Putamen (tissue), 1 donor: ENCODE results near the gene PHF21B.
"Not testable (repeated sequence)": the region's sequence is repeated elsewhere in the genome, so short reads cannot be mapped to it uniquely, and the experiment has no call there.

ENCODE experiments used
- DNase-seq: peaks from one replicate; pipeline ENCODE4 v3.0.0-alpha.2; 2016; ENCODE audit warnings: low spot score

The PHF21B gene

DNA sequence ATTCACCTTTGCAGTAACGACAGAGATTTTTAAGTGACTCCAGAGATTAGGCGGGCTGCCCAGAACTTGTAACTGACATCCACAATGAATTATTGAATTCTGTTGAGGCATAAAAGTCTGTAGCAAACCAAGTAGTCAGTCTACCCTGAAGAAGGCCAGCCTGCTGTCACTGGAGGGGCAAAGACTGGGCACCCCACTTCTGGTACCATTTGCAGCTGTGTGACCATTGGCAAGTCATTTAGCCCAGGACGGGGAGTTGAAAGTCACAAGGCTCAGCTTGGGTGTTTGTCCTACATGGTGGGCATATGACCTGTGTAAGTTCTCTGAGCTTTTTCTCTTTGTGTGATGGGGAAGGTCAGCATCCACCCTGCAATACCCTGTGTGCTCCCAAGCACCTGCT lies 138.0 kb downstream of the PHF21B start:
- DNase-seq: no peak

DNA sequence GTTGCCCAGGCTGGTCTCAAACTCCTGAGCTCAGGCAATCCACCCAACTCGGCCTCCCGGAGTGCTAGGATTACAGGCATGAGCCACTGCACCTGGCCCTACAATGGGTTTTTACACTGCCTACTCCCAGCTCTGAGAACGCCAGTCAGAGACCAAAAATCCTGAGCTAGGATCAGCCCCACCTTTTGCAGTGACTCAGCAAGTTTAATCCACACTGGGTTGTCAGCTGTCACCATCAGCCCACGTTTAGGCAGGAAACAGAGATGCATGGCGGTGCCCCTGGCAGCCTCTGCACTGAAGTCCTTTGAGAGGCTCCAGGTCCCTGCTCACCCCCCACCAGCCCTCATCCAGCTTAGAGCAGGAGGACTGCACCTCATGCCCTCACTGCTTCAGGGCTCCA lies 139.8 kb downstream of the PHF21B start:
- DNase-seq: peak; percentile 65

DNA sequence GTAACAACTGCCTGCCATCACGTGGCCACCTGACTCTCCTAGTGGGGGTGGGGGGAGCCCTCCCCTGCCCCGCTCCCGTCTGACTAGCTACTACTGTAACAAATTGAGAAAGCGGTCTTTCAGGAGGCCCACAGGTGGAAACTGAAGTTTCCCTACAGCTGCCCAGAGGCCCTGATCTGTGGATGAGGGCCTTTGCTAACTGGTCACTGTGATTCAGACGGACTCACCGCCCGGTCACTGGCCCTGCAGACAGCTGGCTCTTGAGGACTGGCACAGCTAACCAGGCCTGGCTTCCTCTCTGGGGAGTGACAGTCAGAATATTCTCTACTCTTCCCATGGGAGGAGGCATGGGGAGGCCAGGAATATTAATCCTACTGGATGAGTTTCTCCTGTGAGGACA lies 140.6 kb downstream of the PHF21B start:
- DNase-seq: no peak

DNA sequence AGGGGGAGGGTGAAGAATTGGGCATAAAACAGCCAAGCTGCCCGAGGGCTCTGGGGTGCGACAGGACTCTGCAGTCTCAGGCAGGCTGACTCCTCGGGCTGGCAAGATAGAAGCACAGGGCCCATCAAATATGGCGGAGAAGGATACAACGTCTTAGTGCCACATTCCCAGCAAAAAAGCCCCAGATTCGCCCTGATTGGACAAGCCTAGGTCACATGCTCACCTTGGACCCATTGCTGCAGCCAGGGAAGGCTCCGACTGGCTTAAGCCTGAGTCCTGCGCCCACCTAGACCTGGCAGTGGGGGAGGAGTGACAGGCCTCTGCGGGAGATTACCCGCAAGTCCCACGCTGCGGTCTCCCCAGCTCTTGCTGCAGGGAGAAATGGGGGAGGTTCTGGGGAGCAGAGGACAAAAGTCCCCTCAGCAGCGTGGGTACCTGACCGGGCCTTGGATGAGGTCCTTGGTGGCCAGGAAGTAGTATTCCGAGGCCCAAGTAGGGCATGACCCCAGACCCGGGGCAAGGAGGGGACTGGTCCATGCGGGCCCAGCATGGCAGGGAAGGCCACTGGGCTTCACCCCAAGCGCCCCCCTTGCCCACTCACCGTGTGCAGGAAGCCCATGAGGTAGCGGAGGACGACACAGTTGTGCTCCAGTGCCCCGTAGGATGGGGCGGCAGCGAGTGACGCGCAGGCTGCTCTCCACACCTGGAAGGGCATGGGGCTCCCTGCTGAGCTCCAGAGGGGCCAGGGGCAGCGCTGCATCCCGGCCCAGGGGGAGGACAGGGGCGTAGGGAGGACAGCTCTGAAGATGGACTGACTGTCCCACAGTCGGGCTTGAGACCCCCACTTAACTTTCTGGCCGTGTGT lies 144.4 kb downstream of the PHF21B start:
- no peak for DNase-seq

DNA sequence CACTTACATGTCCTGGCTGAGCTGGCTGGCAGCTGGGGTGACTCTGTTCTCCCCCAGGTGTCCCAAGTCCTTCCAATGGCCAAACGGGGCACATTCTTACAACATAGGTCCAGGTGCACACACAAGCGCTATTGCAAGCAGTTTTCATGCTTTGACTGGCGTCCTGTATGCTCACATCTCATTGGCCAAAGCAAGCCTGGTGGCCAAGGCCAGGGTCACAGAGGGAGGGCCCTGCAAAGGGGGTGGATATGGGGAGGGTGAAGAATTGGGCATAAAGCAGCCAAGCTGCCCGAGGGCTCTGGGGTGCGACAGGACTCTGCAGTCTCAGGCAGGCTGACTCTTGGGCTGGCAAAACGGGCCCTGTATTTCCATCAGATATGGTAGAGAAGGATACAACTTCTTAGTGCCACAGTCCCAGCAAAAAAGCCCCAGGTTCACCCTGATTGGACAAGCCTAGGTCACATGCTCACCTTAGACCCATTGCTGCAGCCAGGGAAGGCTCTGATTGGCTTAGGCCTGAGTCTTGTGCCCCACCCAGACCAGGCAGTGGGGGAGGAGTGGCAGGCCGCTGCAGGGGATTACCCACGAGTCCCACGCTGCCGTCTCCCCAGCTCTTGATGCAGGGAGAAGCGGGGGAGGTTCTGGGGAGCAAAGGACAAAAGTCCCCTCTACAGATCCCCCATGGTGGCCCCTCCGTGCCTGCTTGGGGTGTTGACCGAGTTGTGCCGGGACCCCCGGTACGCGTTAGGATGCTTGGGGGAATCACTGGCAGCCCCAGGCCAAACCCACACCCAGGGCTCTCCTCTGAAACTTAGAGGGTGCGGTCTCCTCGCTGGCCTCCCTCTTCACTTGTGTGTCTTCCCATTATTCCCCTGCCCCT lies 146.6 kb downstream of the PHF21B start:
- no peak for DNase-seq

DNA sequence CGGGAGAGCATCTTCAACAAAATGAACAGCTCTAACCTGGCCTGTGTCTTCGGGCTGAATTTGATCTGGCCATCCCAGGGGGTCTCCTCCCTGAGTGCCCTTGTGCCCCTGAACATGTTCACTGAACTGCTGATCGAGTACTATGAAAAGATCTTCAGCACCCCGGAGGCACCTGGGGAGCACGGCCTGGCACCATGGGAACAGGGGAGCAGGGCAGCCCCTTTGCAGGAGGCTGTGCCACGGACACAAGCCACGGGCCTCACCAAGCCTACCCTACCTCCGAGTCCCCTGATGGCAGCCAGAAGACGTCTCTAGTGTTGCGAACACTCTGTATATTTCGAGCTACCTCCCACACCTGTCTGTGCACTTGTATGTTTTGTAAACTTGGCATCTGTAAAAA lies 147.5 kb downstream of the PHF21B start:
- DNase-seq: no peak

DNA sequence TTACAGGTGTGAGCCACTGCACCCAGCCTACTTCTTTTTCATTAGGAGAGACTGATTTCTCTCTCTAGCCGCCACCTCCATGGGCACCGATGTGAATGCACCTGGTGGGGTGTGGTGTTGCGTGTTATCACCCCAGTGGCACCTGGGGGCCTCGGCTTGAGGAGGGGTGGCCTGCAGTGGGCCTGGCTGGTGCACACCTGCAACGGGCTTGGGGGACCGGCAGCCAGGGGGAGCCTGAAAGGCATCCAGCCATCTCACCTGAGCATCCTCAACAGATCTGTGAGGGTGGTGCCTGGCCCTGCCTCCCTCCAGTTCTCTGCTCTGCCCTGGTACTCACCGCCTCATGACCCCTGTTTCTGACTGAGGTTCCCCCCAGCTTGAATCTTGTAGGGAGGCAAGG lies 148.6 kb downstream of the PHF21B start:
- DNase-seq: no peak

DNA sequence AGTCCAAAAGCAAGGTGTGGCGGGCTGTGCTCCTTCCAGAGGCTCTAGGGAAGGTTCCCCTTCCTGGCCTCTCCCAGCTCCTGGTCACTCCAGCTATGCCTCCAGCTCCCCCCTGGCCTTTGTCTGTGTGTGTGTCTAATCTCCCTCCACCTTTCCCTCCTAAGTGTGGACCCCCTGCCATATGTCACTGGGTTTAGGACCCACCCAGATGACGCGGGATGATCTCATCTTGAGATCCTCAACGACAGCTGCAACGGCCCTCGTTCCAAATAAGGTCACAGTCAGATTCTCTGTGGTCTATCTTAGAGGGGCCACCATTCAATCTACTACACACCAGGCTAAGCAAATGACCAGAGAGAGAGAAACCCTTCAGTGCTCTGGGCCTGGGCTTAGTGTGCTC lies 149.5 kb downstream of the PHF21B start:
- no peak for DNase-seq

DNA sequence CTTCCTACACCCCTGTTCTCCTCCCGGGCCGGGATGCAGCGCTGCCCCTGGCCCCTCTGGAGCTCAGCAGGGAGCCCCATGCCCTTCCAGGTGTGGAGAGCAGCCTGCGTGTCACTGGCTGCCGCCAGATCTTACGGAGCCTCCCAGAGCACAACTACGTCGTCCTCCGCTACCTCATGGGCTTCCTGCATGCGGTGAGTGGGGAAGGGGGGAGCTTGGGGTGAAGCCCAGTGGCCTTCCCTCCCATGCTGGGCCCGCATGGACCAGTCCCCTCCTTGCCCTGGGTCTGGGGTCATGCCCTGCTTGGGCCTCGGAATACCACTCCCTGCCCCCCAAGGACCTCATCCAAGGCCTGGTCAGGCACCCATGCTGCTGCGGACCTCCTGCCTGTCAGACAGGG lies 150.2 kb downstream of the PHF21B start:
- no peak for DNase-seq

DNA sequence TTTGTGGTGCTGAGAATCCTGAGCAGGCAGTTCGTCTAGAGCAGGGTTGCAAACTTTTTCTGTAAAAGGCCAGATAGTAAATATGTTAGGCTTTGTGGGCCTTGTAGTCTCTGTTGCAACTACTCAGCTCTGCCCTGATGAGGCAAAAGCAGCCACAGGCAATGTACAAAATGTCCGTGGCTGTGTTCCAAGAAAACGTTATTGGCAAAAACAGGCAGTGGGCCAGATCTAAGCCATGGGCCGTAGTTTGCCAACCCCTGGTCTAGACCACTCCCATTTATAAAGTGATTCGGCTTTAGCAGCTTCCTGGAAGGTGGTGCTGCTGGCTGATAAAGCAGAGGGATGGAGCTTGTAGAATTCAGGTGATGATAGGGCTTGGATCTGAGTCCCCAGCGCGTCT lies 151.0 kb downstream of the PHF21B start:
- DNase-seq: not testable (repeated sequence)

DNA sequence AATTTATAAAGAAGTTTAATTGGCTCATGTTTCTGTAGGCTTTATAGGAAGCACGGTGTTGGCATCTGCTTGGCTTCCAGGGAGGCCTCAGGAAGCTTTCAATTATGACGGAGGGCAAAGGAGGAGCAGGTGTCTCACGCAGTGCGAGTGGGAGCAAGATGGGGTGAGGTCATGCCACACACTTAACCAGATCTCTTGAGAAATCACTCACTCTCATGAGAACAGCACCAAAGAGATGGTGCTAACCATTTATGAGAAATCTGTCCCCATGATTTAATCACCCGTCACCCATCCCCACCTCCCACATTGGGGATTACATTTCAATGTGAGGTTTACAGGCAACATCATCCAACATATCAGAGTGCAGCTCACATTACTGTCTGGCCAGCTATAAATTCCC lies 153.9 kb downstream of the PHF21B start:
- no peak for DNase-seq

DNA sequence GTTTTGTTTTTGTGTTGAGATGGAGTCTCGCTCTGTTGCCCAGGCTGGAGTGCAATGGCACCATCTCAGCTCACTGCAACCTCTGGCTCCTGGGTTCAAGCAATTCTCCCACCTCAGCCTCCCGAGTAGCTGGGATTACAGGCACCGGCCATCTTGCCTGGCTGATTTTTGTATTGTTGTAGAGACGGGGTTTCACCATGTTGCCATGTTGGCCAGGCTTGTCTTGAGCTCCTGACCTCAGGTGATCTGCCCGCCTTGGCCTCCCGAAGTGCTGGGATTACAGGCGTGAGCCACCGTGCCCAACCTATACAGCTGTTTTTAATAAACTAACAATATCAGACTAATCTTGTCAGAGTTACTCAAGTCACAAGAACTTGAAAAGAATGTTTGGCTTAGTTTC lies 155.2 kb downstream of the PHF21B start:
- DNase-seq: not testable (repeated sequence)

DNA sequence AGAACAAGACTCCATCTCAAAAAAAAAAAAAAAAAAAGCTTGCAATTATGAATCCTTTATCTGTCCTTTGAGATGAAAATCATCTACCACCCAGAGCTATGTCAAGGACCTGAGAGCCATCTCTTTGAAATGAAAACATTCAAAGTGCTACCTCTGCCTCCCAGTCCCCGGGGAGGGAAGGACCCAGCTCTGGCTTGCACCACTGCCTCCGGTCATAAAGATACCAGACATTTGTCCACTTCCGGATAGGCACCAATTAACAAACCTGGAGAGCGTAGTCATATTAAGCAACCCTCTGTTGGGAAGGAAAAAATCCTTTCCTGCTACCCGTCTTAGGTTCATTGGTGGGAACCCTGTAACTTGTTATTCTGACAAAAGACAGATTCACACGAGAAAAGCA lies 158.9 kb downstream of the PHF21B start:
- DNase-seq: no peak

DNA sequence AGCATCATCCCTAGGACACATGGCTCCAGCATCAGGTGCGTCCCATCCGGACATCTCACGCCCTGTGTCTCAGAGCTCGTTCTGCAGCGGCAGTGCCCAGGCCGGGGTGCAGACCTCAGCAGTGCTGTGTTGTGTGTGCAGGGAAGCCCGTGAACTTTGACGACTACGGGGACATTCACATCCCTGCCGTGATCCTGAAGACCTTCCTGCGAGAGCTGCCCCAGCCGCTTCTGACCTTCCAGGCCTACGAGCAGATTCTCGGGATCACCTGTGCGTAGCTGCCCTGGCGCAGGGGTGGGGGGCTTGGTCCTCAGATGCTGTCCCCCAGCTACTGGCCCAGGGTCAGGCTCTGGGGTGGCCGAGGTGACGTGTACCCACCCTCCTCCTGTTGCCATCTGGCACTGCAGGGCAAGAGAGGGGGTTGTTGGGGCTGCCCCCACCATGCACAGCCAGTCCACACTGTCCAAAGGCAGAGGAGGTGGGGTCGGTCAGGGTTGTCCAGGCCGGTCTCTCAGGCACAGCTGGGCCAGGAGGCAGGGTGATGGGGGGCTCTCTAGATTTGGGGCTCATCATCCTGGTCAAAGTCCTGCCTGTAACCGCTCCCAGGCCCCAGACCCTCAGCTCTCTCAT lies 160.9 kb downstream of the PHF21B start:
- DNase-seq: no peak

DNA sequence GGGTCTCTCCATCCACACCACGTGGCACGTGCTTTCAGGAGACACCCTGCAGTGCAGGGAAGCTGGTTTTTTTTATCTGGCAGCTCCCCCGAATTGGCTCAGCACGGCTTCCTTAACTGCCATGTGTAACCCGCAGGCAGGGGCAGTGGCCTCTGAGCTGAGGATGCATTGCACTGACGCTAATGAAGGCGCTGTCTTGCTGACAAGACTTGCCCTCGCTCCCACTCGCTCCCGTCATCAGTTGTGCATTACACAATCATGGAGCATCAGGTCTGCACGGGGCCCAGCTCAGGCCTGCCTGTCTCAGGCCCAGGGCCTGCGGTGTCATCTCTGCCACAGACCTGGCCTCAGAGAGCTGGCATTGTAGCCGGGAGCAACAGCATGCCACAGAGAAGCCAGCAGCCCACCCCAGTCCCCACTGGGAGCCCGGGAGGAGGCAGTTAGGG lies 161.5 kb downstream of the PHF21B start:
- DNase-seq: no peak

DNA sequence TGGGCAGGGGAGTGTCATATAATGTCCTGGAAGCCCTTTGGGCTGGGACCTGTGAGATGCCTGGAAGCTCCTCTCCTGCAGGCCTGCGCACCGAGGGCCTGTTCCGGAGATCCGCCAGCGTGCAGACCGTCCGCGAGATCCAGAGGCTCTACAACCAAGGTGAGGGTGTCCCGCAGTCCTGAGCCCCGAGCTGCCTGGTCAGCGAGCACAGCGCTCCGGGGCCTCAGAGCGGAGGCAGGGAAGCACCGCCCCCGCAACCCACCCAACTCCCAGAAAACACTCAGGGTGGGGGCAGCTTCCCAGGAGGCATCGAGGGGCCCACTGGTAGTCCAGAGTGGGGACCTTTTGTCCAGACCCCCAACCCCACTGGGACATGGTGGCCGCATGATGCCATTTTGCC lies 161.9 kb downstream of the PHF21B start:
- no peak for DNase-seq

DNA sequence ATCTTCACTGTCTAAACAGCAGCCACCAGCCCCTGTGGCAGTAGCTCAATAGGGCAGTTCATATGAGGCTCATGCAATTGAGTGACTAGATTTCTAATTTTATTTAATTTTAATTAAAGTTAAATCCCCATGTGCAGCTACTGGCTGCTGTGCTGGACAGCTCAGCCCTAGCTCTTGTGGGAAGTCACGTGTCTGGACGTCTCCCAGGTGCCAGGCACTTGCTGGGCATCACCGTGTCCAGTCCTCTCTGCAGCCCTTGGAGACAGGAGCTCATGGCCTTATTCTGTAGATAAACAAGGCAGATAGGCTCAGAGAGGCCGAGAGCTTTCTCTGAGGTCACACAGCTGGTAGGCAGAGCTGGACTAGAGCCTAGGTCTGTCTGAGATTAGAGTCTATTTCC lies 162.4 kb downstream of the PHF21B start:
- DNase-seq: no peak

DNA sequence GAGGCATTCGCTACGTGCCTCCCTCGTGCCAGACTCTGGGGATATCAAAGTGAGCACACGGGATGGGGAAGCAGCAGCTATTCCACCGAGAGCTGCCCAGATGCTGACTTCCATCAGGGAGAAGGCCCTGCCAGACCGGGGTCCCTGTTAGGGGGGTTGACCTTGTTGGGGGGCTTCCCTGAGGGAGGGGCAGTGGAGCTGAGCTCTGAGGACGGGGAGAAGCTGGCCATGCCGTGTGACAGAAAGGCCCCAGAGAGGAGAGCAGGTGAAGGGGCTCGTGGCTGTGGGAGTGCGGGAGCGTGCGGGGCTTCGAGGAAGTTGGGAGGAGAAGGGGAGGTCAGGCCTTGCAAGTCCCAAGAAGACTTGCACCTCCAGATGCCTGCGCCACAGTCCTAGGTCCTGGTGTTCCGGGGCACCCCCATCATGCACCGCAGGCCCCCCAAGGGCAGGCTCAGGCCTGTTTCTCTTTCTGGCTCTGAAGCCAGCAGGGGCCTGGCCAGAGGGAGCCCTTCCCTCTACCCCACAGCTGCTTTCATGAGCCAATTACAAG lies 163.0 kb downstream of the PHF21B start:
- no peak for DNase-seq

DNA sequence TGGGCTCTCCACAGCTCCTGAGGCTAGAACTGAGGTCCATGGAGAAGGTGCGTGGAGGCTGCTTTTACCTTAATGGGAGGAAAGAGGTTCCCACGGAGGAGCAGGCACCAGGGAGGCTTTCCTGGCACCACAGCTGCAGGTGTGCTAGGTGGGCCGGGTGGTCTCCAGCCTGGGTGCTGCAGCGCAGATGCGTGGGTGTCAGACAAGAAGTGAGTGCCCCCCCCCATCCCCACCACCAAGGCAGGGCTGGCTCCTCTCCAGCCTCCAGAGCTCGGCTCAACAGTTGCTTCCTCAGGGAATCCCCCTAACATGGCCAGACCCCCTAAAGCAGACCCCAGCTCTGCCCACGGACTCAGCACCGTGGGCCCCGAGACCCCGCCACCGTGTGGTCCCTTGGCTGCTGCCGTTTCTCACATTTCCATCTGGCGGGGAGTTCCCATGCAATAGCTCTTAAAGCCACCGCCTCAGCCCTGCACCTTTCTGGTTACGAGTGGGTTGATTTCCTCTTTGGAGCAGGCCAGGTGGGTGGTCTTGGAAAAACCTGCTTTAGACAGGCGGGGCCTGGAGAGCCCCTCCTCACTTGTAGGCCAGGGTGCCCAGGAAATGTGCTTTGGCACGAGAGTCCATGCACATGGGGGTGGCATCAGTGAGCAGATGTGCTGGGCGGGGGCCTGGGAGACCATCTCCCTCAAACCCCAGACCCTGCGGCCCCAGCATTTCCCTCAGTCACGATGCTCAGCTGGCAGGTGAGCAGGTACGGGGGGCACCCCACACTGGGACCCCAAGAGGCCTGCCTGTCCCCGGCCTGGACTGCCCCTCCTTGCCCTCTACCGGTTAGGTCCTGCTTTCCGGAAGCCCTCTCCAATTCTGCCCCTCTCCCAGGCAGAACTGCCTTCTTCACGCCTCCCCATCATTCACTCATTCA lies 163.7 kb downstream of the PHF21B start:
- DNase-seq: no peak

DNA sequence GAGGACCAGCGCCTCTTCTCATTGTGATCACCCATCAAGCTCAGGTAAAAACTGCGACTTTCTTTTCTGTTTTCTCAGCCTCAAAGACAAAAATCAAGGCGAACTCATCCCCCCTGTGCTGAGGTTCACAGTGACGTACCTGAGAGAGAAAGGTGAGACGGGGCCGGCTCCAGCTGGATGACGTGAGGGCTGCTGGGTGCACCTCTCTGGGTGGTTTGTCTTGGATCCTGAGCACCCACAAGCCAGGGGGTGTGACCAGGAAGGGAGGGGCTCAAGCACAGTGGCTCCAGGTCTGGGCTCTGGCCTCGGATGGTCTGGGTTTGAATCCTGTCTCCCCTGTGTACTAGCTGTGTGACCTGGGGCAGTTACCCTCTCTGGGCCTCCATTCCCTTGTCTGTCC lies 164.6 kb downstream of the PHF21B start:
- no peak for DNase-seq

DNA sequence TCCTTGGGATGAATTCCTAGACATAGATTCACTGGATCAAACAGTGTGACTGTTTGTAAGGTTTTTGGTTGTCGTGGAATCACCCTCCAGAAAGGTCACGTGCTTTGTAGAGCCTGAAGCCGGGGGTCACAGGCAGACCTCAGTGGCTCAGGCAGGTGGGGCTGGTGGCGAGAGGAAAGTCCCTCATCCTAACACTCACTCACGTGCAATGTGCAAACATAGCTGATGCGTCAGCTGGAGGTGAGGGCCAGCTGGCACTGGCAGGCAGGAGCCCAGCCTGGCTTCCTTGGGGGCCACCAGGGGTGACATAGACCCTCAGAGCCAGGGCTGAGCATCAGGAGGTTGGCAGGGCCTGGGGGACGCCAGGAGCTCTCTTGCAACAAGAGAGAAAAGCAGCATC lies 167.4 kb downstream of the PHF21B start:
- no peak for DNase-seq
